Hepatocyte (in vitro differentiated cells): ENCODE measurements around the gene IL4R.

Experiments used
- EZH2 ChIP-seq: fragments of 200-600 bp; sonication (generic); IDR thresholded peaks from 2 replicates; pipeline ENCODE4 v1.6.1; 2016; ENCODE audit warnings: antibody characterized with exemption, mild to moderate bottlenecking, borderline replicate concordance
- TF ChIP-seq, protein P1 (sequence below): fragments of 200-600 bp; sonication (generic); IDR thresholded peaks from 2 replicates; pipeline ENCODE4 v1.5.1; 2016; ENCODE audit warnings: antibody characterized with exemption, mild to moderate bottlenecking; ENCODE audit not compliant: poor library complexity

- no peak for TF ChIP-seq EZH2
- TF ChIP-seq, protein P1, sequence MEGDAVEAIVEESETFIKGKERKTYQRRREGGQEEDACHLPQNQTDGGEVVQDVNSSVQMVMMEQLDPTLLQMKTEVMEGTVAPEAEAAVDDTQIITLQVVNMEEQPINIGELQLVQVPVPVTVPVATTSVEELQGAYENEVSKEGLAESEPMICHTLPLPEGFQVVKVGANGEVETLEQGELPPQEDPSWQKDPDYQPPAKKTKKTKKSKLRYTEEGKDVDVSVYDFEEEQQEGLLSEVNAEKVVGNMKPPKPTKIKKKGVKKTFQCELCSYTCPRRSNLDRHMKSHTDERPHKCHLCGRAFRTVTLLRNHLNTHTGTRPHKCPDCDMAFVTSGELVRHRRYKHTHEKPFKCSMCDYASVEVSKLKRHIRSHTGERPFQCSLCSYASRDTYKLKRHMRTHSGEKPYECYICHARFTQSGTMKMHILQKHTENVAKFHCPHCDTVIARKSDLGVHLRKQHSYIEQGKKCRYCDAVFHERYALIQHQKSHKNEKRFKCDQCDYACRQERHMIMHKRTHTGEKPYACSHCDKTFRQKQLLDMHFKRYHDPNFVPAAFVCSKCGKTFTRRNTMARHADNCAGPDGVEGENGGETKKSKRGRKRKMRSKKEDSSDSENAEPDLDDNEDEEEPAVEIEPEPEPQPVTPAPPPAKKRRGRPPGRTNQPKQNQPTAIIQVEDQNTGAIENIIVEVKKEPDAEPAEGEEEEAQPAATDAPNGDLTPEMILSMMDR: no peak
Observed at GRCh38 chr16:27304881-27305745, 8.7 kb upstream of the IL4R start.
